Sciatic nerve (tissue), 2 donors: ENCODE measurements around the gene TMCC3. TPM values are rescaled to one million over a fixed set of nuclear protein-coding genes. Genes with fewer than 3 reads are reported as not detected.
"Not testable (repeated sequence)": the region's sequence is repeated elsewhere in the genome, so short reads cannot be mapped to it uniquely, and the experiment has no call there.

ENCODE experiments used
- ATAC-seq: fragments of 200-7000 bp; cut with Tn5 transposase; one replicate; pipeline ENCODE4 v1.9.1; 2020; ENCODE audit warnings: mild to moderate bottlenecking, moderate library complexity
- DNase-seq: peaks from one replicate; pipeline ENCODE4 v3.0.0-alpha.2; 2020; ENCODE audit warnings: low spot score
- intact Hi-C: fragments of 100-400 bp; cut with DNase I; formaldehyde crosslinking; loops from one replicate; pipeline ENCODE4 v1.14.2; 2022
- total RNA-seq: library from RNA; stranded (reverse); fragmentation: NEBNext Ultra II Directional; extraction: Animal tissue kit (Norgen Biotek cat#: 25700); gene quantifications from one replicate; pipeline ENCODE4 v1.2.1, GENCODE V29; 2021
- donor health status: DM: no; HTN: no; CAD: no.
- donor health status: DM: no; HTN: no; CAD: no.

Gene TMCC3
- total RNA-seq, 1 donor from 2014 or later, result 24.9 TPM

DNA sequence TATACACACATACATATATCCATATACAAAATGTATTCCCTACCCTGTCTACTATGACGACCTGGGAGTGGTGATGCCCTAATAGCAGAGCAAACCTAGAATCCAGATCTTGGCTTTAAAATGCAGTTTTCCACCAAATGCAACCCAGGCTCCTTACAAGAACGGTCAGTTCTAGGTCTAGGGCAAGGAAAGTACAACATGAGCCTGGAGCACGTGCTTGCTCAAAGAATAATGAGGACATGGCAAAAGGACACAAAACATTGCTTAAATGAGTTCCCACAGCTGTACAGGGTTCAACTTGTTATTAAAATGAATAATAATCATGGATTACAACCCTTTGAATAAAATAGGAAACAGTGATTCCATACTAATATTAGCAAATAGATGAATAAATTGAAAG, 94.7 kb downstream of the TMCC3 start:
- DNase-seq (no peak), ATAC-seq (no peak)
- intact Hi-C loops, result no loop called here

DNA sequence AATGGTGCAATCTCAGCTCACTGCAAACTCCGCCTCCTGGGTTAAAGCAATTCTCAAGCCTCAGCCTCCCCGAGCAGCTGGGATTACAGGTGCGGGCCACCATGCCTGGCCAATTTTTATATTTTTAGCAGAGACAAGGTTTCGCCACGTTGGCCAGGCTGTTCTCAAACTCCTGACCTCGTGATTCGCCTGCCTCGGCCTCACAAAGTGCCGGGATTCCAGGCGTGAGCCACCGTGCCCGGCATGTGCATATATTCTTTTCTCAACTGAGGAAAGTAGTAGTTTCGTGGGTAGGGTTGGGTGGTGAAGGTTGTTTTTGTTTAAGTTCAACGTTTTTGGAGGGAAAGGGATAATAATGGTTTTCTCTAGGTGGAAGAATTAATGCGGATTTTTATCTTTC, 96.5 kb downstream of the TMCC3 start:
- ATAC-seq (no peak), DNase-seq (no peak)
- intact Hi-C loops, result no loop called here

DNA sequence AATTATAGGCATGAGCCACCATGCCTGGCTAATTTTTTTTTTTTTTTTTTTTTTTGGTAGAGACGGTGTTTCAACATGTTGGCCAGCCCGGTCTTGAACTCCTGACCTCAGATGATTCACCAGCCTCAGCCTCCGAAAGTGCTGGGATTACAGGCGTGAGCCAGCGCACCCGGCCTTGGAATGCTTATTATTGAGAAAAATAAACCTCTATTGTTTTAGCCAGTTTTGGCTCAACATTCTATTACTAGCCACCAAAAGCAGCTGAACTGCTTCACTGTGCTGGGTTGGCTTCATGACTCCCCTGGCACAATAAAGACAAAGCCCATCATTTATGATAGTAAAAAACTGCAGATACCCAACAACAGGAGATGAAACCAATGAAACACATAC, 97.2 kb downstream of the TMCC3 start:
- DNase-seq (no peak), ATAC-seq (peak; percentile 60)
- intact Hi-C loops, result no loop called here

- ATAC-seq, result no peak
- DNase-seq, result no peak
- intact Hi-C loops, result no loop called here
Measured at GRCh38 chr12:94551810-94552209, 98.5 kb downstream of the TMCC3 start.

- ATAC-seq (no peak), DNase-seq (no peak)
- intact Hi-C loops, result no loop called here
Measured at GRCh38 chr12:94550964-94551363, 99.4 kb downstream of the TMCC3 start.

GRCh38 chr12:94548833-94549232, 101.5 kb downstream of the TMCC3 start:
- ATAC-seq, intact Hi-C loops, DNase-seq: not testable (repeated sequence)

DNA sequence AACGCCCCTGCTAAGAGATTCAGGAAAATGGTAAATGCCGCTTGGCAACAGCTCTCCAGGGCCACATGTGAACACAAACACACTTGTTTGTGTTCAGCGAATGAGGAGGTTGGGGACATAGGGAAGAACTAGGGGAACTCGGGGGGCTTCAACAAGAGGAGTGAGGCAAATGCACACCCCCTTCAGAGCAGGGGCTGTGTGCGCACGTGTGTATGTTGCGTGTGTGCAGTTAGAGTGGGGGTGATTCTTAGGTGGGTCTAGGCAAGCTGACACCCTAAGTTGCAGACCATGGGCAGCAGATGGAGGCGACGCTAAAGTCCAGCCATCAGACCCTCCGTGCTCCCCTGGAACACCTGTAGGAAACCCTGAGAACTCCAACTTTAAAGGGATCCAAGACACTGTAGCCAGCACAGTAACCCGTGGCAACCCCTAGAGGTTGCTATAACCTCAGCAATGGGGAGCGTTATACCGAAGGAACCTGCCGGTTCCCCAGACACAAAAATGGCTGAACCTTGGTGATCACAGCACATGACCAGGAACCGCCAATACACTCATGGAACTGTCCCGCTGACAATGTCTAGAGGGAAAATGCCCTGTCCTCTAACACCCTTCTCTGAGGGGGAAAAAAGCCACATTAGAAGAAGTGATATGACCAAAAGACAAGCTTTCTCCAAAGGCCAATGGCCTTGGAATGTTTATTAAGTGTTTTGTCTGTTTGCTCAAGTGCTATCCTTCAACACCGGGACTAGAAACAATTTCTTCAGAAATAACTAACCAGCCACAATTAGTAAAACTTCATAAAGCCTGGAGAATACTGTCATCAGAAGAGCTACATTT, 104.2 kb downstream of the TMCC3 start:
- no peak for DNase-seq
- peak; percentile 89 for ATAC-seq
- intact Hi-C loops, result no loop called here

GRCh38 chr12:94544355-94544754, 106.0 kb downstream of the TMCC3 start:
- DNase-seq (no peak), ATAC-seq (no peak)
- intact Hi-C loops, result no loop called here

DNA sequence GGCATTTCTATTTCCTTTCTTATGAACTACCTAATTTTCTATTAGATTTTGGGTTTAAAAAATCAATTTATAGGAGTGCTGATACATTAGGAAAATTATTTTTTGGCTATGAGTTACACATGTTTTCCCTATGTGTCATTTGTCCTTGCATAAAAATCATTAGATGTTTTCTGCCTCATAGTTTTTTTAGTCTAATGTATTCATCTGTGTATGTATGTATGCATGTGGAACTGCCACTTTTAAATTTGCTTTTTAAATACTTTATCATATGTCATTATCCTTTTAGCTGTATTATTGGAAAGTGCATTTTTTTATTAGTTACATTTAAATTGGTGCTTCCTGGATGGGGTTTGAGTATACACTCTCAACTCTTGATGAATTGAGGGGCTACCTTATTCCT, 112.0 kb downstream of the TMCC3 start:
- intact Hi-C loops, result no loop called here
- ATAC-seq (no peak), DNase-seq (no peak)

- ATAC-seq, result no peak
- intact Hi-C loops, result no loop called here
- DNase-seq, result no peak
Measured at GRCh38 chr12:94536040-94536965, 114.1 kb downstream of the TMCC3 start.

DNA sequence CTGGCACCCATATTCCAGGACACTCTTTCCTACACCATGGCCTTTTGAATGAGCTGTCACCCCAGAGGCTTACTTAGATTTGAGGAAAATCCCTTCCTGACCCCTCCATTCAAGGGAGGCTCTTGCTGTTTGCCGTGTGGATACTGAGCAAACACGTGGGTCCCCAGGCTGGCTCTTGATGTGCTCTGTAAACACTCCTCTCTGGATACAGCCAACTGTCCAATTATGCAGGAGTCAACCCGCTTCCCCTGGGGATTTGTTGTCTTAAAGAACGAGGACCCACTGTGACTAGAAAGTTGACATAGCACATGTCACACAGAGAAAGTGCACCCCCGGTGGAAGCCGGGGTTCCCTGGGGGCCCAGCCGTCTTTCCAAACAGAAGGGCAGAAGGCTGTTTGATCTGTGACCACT, 114.8 kb downstream of the TMCC3 start:
- no peak for DNase-seq
- ATAC-seq, result no peak
- intact Hi-C loops, result no loop called here

DNA sequence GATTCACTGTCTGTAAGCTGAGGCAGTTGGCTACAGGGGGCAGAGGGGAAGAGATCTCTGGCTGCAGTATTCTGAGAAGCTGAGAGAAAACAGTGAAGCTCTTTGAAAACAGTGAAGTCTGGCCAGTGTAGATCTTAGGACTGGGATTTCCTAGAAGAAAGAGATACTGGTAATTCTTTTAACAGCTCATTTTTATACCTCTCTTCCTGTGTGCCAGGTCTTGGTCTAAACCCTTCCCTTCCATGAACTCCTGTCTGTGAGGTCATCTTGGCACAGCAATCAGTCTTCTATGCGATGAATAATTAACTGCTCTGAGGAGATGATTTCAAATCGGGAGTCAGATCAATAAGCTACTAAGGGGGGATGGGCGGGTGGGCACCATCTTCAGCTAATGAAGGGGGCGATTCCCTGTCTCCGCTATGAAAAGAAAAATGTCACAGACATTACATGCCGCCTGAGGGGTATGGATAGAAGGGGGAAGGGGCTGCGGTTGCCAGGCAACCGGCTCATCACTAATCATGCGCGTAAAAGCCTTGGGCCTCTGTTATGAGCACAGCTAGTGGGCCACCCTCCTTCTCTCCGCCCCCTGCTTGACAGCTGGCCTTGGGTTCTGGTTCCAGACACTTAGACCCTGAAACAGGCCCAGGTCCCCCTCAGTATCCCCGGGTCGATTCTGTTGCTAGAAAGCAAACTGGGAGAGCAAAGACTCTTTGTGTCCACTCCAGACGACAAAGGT, 115.4 kb downstream of the TMCC3 start:
- no peak for DNase-seq
- intact Hi-C loops, result loop anchor here (5.0 kb wide), 1 partner anchor 393 kb away; no protein-coding TSS in a partner anchor

DNA sequence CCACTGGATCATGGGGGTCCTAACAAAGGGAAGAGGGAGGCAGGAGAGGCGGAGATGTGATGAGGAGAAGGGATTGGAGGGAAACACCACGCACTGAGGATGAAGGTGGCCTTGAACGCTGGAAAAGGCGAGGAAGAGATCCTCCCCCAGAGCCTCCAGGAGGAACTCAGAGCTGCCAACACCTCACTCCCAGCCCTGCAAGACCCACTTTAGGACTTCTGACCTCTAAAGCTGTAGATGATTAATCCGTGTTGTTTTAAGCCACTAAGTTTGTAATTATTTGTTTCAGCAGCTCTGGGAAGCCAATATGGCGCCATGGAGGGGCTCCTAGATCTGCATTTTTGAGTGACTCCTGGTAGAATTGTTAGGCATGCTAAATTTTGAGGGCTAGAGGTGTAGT, 116.1 kb downstream of the TMCC3 start:
- ATAC-seq (no peak), DNase-seq (no peak)
- intact Hi-C loops, result loop anchor here (5.0 kb wide), 1 partner anchor 392 kb away; no protein-coding TSS in a partner anchor

More for the DNA sequence above, 115.4 kb downstream of the TMCC3 start:
- no peak for ATAC-seq

DNA sequence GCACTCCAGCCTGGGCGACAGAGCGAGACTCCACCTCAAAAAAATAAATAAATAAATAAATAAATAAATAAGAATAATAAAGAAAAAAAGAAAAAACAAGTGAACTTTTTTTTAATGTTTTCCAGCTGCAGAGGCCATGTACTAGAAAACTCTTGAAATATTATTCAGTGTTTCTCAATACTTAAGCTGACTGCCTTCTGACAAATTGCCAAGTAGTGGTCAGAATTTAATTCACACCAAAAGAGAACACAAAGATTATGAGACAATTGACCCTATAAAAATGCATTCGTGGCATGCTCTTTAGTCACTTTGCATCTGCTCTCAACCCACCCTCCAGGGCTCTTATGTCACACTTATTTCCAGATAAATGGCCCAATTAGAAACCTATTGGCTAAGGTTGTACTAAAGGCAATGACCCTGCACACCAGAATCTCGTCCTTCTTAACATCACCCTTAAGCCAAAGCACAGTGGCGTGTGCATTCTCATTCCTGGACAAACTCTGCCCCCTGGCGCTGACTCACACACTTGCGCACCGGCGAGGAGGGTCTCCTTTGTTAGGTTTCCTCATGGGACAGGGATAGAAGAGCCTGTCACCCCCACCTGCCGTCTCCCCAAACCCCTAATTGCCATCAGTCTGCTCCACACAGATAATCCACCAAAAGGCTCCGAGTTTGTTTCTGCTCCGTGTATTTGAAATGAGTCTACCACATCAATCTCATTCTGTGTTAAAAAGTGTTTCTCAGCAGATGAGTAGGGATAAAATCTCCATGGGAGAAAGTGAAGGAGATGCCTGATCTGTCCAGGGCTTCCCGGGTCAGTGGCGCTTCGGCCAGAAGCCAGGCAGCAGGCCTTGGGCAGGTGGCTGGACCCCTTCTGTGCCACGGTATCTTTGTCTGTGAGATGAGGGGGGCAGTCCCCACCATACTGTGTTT, 117.6 kb downstream of the TMCC3 start:
- peak; percentile 87 for DNase-seq
- intact Hi-C loops, result loop anchor here (5.0 kb wide), 1 partner anchor 390 kb away; no protein-coding TSS in a partner anchor
- peak; percentile 93 for ATAC-seq

DNA sequence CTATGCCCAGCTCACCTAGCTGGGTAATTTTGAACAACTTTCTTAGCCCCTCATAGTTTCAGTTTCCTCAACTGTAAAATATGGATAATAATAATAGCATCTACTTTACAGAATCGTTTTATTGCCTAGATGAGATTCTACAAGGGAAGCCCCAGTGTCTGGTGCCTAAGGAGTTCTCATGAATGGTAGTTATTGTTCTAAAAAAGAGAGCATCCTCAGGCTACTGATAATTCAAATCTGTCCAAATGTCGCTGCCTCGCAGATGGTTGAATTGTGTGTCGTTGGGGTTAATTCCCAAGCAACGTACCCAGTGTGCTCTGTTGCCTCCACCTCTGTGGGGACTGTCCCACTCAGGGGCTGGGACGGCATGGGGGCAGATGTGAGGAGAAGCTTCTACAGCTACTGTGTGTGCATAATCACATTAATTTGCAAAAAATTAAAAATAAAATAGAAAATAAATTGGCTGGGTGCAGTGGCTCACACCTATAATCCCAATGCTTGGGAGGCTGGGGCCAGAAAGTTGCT, 119.1 kb downstream of the TMCC3 start:
- intact Hi-C loops, result loop anchor here (5.0 kb wide), 1 partner anchor 389 kb away; no protein-coding TSS in a partner anchor
- ATAC-seq (no peak), DNase-seq (no peak)

GRCh38 chr12:94525951-94526350, 124.4 kb downstream of the TMCC3 start:
- DNase-seq (no peak), ATAC-seq (no peak)
- intact Hi-C loops, result no loop called here
